D721Med (cell line): ENCODE results near the gene LUC7L.
"Not testable (repeated sequence)": the region's sequence is repeated elsewhere in the genome, so short reads cannot be mapped to it uniquely, and the experiment has no call there.

Source experiments
- DNase-seq: peaks from one replicate; pipeline ENCODE4 v3.0.0; 2011; ENCODE audit warnings: low spot score; ENCODE audit not compliant: insufficient read length
- FAIRE-seq: peaks from 2 replicates; lab custom pipeline; 2011; peaks lifted over from hg19 to GRCh38; lab: Jason Lieb, UNC
- CTCF ChIP-seq: IDR thresholded peaks from 2 replicates; pipeline ENCODE4 v1.5.1; 2012; ENCODE audit warnings: mild to moderate bottlenecking, control low read depth; ENCODE audit not compliant: insufficient read depth; ENCODE audit errors: missing control alignments

The LUC7L gene

GRCh38 chr16:169014-169413, 60.2 kb downstream of the LUC7L start:
- DNase-seq (no peak), FAIRE-seq (no peak)
- TF ChIP-seq CTCF = no peak

GRCh38 chr16:168424-168823, 60.8 kb downstream of the LUC7L start:
- FAIRE-seq = no peak
- no peak for TF ChIP-seq CTCF
- no peak for DNase-seq

- no peak for TF ChIP-seq CTCF
- DNase-seq (no peak), FAIRE-seq (no peak)
These were observed 62.0 kb downstream of the LUC7L start for GRCh38 chr16:167122-167690.

GRCh38 chr16:166375-167121, 62.7 kb downstream of the LUC7L start:
- FAIRE-seq (no peak), DNase-seq (no peak)
- no peak for TF ChIP-seq CTCF

GRCh38 chr16:165539-166374, 63.5 kb downstream of the LUC7L start, which contains the start of gene HBM:
Gene HBM (plus strand): TSS chr16:165978. CDS start chr16:165998, 20 bp downstream.
- TF ChIP-seq CTCF = no peak
- FAIRE-seq = no peak
- no peak for DNase-seq

GRCh38 chr16:164827-165538, 64.3 kb downstream of the LUC7L start:
- no peak for DNase-seq
- no peak for TF ChIP-seq CTCF
- FAIRE-seq = no peak

- FAIRE-seq, DNase-seq: not testable (repeated sequence)
These were observed 65.0 kb downstream of the LUC7L start for GRCh38 chr16:164134-164823.

GRCh38 chr16:163696-164095, 65.6 kb downstream of the LUC7L start:
- FAIRE-seq, DNase-seq: not testable (repeated sequence)

GRCh38 chr16:163139-163538, 66.1 kb downstream of the LUC7L start:
- FAIRE-seq, DNase-seq: not testable (repeated sequence)
